Cardiac fibroblast (primary cell): ENCODE measurements around the gene SRGAP2B.
"Not testable (repeated sequence)": the region's sequence is repeated elsewhere in the genome, so short reads cannot be mapped to it uniquely, and the experiment has no call there.

Experiments
- DNase-seq, 2 donors: peaks; one replicate each; pipeline versions ENCODE4 v3.0.0 to v3.0.0-alpha.2; 2010; ENCODE audit warnings: low read depth in 2 of 2
- H3K4me3 ChIP-seq, 2 donors: replicated peaks in 1 of 2; 1 replicate in 1 of 2; 2 replicates in 1 of 2; pipeline ENCODE4 v1.5.1; 2011; ENCODE audit warnings: low read depth in 2 of 2, low read length in 2 of 2, mild to moderate bottlenecking in 2 of 2, moderate library complexity in 1 of 2

Gene SRGAP2B

DNA sequence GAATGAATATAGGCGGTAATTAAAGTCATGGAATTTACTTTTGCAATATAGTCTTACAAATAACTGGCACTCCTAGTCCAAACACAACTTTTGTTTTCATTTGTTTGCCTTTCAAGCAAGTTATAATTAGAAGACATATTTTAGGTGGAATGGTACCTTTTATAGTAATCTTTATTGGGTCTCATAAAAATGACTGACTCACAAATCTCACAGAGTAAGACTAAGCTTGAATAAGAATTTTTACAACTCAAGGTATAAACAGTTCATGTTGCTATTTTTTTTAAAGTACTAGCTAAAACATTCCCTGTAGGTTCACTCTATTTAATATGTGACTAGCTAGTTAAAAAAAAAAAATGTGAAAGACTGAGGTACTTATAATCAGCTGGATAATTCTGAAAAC, 6.6 kb upstream of the SRGAP2B start:
- H3K4me3 ChIP-seq, DNase-seq: not testable (repeated sequence)

DNA sequence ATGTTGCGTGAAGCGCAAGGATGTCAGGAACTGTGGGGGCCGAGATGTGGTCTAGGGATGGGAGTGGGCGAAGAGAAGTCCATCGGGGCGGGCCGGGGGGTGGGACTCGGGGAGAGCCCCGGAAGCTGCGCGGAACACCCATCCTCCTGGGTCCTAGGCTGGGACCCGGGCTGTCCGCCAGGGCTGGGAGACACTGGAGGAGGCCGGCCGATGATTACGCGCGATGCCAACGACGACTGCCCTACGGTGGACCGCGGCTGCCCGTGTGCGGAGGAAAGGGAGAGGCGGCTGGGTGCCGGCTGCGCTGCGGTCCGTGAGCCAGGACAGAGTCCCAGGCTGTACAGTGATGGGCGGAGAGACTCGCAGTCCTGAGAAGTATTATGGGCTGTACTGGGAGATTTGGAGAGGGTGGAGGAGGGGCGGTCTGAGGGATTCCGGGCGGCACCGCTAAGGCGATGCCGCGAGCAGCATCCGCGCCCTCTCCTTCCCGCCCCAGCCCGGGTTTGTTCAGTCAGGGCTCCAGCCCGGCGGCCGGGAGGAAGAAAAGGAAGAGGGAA, 395 bp downstream of the SRGAP2B start:
- not testable (repeated sequence) for DNase-seq
- peak overlapping the region; percentile 47 to 48 for H3K4me3 ChIP-seq

DNA sequence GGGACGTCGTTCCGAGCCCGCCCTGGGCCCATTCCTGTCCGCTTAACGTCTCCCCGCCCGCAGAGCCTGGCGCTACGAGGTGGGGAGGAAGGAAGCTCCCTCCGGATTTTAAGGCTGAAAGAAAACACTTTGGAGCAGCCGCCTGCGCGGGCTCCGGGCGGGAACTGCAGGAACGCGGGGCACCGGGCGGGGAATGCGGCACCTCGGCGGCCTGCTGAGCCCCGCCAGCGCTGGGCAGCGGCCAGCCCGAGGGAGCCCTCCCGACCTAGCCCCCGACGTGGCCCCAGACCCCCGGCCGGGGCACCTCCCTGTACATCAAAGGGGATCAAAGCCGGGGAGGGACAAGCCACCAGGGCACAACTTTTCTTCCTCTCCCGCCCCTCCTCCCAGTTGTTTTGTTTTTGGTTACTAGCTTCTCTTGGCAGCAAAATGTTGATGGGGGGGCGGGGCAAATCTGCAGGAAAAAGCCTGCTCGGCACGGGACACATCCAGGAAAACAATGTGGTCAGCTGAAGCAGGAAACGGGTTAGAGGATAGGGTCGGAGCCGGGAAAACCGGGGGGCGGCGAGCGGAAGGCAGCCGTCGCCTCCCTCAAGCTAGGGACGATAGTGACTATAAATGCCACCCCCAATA, 1.5 kb downstream of the SRGAP2B start:
- peak overlapping the region; percentile 22 to 41 for H3K4me3 ChIP-seq
- DNase-seq = peak; percentile 6 to 8

DNA sequence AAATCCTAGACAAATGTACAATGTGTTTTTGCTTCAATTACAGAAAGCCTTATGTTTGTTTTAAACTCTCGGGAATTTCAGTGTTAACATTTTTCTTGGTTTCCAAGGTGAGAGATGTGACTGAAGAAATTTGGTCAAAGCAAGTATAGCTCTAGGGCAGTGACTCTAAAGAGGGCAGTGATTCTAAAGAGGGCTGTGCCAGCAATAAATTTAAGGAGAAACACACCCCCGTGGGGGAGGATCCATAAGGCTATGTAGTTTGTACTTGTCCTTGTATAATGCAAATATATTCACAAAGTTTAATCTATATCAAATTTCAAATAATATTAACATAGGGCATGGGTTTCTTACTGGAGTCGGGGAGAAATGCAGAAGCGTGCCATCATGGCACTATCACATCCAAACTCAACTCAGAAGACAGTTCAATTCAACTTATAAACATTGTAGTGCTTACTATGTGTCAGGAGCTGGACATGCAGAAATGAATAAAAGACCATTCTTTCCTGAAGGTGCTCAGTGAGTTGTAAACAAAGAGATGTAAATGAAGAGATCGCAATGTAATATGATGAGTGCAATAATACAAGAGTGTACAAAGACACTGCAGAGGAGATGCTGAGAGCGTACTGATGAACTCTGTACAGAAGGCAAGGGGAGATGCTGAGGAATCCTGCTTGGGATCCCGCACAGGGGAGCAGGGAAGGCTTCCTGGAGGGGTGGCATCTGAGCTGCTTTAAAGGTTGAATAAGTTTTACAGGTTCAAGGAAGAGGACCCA, 12.5 kb downstream of the SRGAP2B start:
- DNase-seq, H3K4me3 ChIP-seq: not testable (repeated sequence)

DNA sequence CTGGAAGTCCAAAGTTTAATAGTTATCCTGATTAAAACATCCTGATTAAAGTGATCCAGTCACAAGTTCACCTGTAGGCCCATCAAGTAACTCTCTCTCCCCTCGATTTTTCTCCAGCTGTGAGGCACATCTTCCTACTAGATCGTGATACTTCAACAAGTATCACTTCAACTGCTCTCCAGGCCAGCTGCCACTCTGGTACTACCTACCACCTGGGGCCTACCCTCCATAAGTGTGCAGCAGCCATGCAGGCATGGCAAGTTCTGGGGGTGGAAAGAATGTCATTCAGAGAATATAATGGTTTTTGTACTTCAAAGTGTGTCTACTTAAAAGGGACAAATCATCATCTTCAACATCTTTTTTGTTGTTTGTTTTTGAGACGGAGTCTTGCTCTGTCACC, 14.9 kb downstream of the SRGAP2B start:
- H3K4me3 ChIP-seq, DNase-seq: not testable (repeated sequence)

GRCh38 chr1:145079737-145080136, 15.4 kb downstream of the SRGAP2B start:
- DNase-seq, H3K4me3 ChIP-seq: not testable (repeated sequence)

GRCh38 chr1:145078787-145079370, 16.2 kb downstream of the SRGAP2B start:
- DNase-seq, H3K4me3 ChIP-seq: not testable (repeated sequence)

DNA sequence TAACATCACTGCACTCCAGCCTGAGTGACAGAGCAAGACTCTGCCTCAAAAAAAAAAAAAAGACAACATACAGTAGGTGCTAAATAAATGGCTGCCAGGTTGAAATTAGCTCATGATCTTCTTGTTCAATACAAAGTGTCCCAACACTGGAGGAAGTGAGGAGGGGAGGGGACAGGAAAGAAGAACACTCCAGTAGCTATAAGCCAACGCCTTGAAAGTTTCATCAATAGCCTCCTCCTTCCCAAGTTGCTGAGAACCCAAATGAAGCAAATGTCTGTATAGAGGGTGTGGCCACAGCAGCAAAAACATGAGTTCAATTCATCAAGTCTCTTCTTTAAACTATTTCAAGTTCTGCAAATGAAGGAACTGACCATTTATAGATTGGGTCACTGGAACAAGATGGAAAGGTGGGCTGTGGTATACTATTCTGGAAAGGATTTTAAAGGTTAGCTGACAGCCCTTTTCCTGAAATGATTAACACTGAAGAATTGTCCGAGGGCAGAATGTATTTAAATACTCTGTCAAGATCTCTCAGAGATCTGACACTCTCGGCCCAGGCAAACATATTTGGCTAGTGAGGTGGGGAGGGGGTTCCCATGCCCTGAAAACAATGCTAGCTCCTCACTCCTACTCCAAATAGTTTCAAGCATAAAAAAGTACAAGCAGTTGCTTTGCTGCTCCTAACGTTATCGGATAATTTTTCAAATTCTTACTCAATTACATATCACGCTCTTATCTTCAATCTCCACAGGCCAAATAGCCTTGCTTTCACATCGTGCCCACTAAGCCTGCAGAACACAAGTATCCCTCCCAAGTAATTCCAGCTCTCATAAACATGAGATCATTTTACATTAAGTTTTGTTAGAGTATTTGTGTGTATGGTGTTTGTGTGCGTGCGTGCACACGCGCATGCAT, 17.0 kb downstream of the SRGAP2B start:
- H3K4me3 ChIP-seq, DNase-seq: not testable (repeated sequence)

- not testable (repeated sequence) for DNase-seq, H3K4me3 ChIP-seq
Observed at GRCh38 chr1:145076877-145077276, 18.3 kb downstream of the SRGAP2B start.

DNA sequence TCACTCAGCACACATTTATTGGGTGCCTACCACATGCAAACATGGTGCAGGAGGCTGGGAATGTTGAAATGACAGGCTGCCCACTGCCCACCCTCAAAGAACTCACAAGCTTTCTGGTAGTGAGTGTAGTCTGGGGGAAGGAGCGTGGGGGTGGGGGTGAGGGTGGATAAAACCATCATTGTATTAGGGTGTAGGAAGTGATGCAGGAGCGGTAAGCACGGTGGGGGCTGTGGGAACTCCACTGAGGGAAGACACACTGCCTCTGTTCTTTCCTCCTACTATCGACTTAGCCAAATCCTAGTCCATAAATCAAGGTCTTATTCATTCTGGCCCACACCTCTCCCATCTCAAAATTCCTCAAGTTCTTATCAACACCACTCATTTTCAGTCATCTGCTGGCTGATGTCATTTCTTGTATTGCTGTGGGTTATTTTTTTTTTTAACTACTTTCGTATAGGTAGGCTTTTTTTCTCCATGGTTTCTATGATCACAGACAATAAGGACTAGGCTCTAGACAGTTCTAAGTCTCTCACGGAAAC, 21.0 kb downstream of the SRGAP2B start:
- H3K4me3 ChIP-seq, DNase-seq: not testable (repeated sequence)

DNA sequence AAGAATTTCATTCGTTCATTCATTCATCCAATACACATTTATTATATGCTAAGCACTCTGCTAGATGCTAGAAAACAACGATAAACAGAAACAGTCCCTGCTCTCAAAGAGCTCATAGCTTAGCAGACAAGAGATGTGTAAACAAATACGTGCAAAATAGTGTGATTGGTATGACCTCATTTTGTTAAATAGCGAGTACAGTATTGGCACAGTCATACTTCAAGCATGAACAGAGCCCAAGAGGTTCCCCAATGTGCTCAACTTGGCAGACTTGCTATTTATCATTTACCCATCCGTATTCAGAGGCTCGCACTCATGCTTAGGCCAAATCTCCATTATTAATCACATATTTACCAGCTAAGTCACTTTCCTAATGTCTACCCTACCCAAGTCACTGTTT, 23.6 kb downstream of the SRGAP2B start:
- DNase-seq, H3K4me3 ChIP-seq: not testable (repeated sequence)

DNA sequence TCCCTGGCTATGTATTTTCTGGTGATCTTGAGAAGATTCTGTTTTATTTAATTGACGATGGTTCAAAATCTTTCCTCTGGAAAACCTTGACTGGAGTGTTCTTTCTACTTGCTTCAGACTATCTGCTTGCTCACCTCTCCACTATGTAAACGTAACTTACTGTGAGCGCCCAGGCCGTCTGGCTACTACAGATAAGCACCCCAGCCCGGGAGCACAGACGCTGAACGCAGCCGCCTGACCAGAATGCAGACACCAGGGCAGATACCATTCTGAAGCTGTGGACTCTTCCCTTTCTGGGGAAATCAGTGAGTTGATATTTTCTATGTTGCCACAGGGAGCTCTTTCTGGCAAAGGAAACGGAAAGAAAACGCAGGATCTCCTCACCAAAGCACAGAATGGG, 28.6 kb downstream of the SRGAP2B start:
- not testable (repeated sequence) for H3K4me3 ChIP-seq, DNase-seq

DNA sequence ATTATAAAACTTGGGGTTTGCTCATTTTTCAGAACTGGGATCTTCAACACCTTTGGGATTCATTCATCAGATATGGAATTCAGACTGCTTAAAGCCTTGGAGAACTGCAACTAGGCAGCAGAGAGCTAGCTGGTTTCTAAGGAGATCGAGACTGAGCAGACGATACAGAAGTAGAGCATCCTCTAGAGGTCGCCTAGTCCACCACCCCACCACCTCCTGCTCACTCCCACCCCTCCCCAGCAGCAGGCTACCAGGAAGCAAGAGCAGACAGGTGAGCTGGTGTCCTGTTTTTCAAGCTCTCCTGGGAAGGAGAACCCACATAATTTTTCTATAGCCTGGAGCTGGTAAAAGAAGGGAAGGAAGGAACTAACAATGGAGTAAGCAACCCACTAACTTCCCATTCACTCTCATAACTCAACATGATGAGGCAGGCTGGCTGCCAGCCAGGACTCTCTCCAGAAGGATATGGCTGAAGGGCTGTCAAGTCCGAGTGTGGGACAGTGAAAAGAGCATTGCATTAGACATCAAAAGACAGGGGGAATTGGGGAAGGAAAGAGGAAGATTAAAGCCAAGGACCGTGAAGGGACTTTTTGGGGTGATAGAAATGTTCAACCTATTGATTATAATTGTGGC, 29.8 kb downstream of the SRGAP2B start:
- not testable (repeated sequence) for H3K4me3 ChIP-seq, DNase-seq

DNA sequence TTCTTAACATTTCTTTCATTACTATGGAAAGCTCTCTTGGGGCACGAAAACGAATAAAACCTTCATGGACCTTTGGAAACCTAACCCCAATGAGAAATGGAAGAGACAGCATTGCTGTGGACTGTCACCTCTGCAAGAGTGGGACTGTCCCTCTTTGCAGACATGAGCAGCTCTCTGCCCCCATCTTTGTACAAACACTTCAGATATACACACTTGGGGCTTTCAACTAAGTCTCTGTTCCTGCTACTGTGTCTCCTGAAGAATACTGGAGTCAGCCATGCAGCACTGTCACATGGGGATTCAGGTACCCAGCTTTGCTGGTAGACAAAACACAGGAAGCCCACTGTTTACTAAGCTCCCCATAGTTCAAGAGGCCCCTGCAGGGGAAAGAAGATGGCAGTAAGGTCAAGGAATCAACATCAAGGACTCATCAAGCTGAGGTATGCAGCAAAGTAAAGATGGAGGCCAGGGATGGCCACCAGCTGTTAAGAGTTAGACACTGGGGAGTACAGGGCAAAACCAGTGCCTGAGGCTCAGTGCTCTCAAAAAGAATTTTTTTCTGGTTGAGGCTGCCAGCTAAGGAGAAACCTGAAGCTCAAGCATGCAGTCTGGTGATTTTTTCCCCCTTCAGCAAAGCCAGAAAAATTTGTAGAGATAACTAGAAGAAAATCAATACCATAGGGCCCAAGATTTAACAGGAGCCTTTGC, 31.0 kb downstream of the SRGAP2B start:
- H3K4me3 ChIP-seq, DNase-seq: not testable (repeated sequence)

DNA sequence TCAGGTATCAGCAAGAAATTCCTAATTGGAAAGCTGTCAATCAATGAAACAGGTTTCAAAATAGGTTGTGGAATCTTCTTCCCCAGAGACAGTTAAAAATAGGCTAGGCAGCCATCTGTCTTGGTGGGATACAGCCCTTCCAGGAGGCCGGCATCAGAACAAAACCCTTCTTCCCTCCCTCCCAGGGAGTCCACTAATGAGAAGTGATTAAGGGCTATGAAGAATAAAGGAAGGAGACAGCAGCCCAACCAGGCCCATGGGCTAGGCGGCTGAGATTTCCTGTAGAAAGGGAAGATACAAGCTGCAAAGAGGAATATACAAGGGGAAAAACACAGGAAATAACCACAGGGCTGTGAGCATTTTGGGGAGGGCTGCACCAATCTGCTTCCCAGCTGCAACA, 31.8 kb downstream of the SRGAP2B start:
- DNase-seq, H3K4me3 ChIP-seq: not testable (repeated sequence)

DNA sequence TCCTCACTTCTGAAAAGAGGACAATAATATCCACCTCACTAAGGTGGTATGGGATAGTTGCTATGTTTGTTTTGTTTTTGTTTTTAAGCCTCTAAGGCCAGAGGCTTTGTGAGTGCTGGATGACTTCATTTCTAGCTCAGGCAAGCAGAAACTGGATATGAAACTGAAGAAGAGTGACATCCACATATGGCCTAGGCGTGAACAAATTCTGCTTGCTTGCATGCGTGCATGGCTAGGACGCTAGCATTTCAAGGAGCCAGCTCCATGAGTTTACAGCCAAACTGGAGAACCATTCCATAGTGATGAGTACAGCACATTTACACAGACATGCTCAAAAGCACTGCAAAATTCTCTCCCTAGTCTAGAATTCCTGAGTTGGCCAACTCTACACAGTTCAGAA, 36.9 kb downstream of the SRGAP2B start:
- not testable (repeated sequence) for DNase-seq, H3K4me3 ChIP-seq
